KOPT-K1 (cell line): Measurements from ENCODE around the gene IKZF3.
A peak's percentile ranks its signal among the peaks of the same experiment; 100 is the strongest.

Experiments used
- H3K27ac ChIP-seq: fragments of 200-600 bp; sonication (generic); 2 replicates; pipeline ENCODE4 v1.5.1; 2016; ENCODE audit warnings: antibody characterized with exemption, mild to moderate bottlenecking, low read depth, low read length; ENCODE audit not compliant: poor library complexity, severe bottlenecking
- H3K36me3 ChIP-seq: fragments of 200-600 bp; sonication (generic); 2 replicates; pipeline ENCODE4 v1.5.1; 2017; ENCODE audit warnings: antibody characterized with exemption, mild to moderate bottlenecking, low read length, moderate library complexity; ENCODE audit not compliant: insufficient read depth
- H3K9me3 ChIP-seq: fragments of 200-600 bp; sonication (generic); 2 replicates; pipeline ENCODE4 v1.5.1; 2017; ENCODE audit warnings: antibody characterized with exemption, low read length, mild to moderate bottlenecking; ENCODE audit not compliant: insufficient read depth, poor library complexity, severe bottlenecking

The IKZF3 gene

GRCh38 chr17:39740357-39741111 lies 123.6 kb downstream of the IKZF3 start:
- Histone ChIP-seq H3K36me3 (no peaks in the 10 kb centered on the region), H3K9me3 (no peaks in the 10 kb centered on the region), H3K27ac (no peak overlapping the region)

- H3K9me3 ChIP-seq, result no peaks in the 10 kb centered on the region
- no peaks in the 10 kb centered on the region for H3K36me3 ChIP-seq
- no peak overlapping the region for H3K27ac ChIP-seq
Observed at GRCh38 chr17:39739885-39740356, 124.2 kb downstream of the IKZF3 start.

GRCh38 chr17:39738983-39739884 lies 124.9 kb downstream of the IKZF3 start:
- Histone ChIP-seq H3K27ac (no peak overlapping the region), H3K9me3 (no peaks in the 10 kb centered on the region), H3K36me3 (no peaks in the 10 kb centered on the region)

- Histone ChIP-seq H3K9me3 (no peaks in the 10 kb centered on the region), H3K36me3 (no peaks in the 10 kb centered on the region), H3K27ac (no peak overlapping the region)
Observed at GRCh38 chr17:39738568-39738901, 125.6 kb downstream of the IKZF3 start.

- Histone ChIP-seq H3K27ac (no peak within 1 kb of the TSS), H3K36me3 (no peaks in the 10 kb centered on the region)
Observed at GRCh38 chr17:39737760-39738567, 126.1 kb downstream of the IKZF3 start, which contains the start of gene GRB7. Gene GRB7 (plus strand): TSS chr17:39737938. CDS start chr17:39742302, 4,364 bp downstream.

GRCh38 chr17:39737206-39737759 lies 126.8 kb downstream of the IKZF3 start:
- Histone ChIP-seq H3K27ac (no peak overlapping the region), H3K9me3 (no peaks in the 10 kb centered on the region), H3K36me3 (no peaks in the 10 kb centered on the region)

More at GRCh38 chr17:39737760-39738567, 126.1 kb downstream of the IKZF3 start, which contains the start of gene GRB7:
- H3K9me3 ChIP-seq, result no peaks in the 10 kb centered on the region

GRCh38 chr17:39736319-39737165 lies 127.6 kb downstream of the IKZF3 start:
- H3K9me3 ChIP-seq, result no peaks in the 10 kb centered on the region
- H3K36me3 ChIP-seq, result no peaks in the 10 kb centered on the region
- H3K27ac ChIP-seq, result no peak overlapping the region

- Histone ChIP-seq H3K36me3 (no peaks in the 10 kb centered on the region), H3K27ac (no peak overlapping the region), H3K9me3 (no peaks in the 10 kb centered on the region)
Observed at GRCh38 chr17:39735882-39736281, 128.2 kb downstream of the IKZF3 start.

GRCh38 chr17:39732586-39732985 lies 131.5 kb downstream of the IKZF3 start:
- peaks cover 19% of the 10 kb centered on the region for H3K36me3 ChIP-seq
- H3K27ac ChIP-seq, result no peak overlapping the region
- H3K9me3 ChIP-seq, result no peaks in the 10 kb centered on the region

GRCh38 chr17:39730095-39730921 lies 133.8 kb downstream of the IKZF3 start, which contains the start of gene MIEN1:
Gene MIEN1 (minus strand): TSS chr17:39730532. CDS start chr17:39730495, 37 bp downstream.
- H3K36me3 ChIP-seq, result peaks cover 33% of the 10 kb centered on the region
- H3K27ac ChIP-seq, result peak within 1 kb of the TSS; percentile 85
- no peaks in the 10 kb centered on the region for H3K9me3 ChIP-seq

- H3K27ac ChIP-seq, result peak overlapping the region; percentile 85
- H3K9me3 ChIP-seq, result no peaks in the 10 kb centered on the region
- H3K36me3 ChIP-seq, result peaks cover 33% of the 10 kb centered on the region
Observed at GRCh38 chr17:39729280-39729851, 134.7 kb downstream of the IKZF3 start.

- Histone ChIP-seq H3K9me3 (no peaks in the 10 kb centered on the region), H3K27ac (no peak overlapping the region), H3K36me3 (peaks cover 33% of the 10 kb centered on the region)
Observed at GRCh38 chr17:39727556-39727955, 136.6 kb downstream of the IKZF3 start.

- Histone ChIP-seq H3K9me3 (no peaks in the 10 kb centered on the region), H3K27ac (no peak overlapping the region), H3K36me3 (peaks cover 33% of the 10 kb centered on the region)
Observed at GRCh38 chr17:39726617-39727016, 137.5 kb downstream of the IKZF3 start.
